Endothelial cell of umbilical vein (primary cell): ENCODE results near the gene NCOA5. TPM values are rescaled to one million over a fixed set of nuclear protein-coding genes. Genes with fewer than 3 reads are reported as not detected.

Experiments used
- BruUV-seq: library from RNA; stranded (reverse); fragments of 400-500 nt; replicated peaks from 2 replicates; lab custom pipeline; 2021; lab: Mats Ljungman, UMichigan
- CTCF ChIA-PET: fragments of 300-600, 350-600 bp; sonication (Branson Sonifier 250); formaldehyde crosslinking; loops from one replicate; lab custom pipeline; 2021; ENCODE audit warnings: antibody characterized with exemption, inconsistent platforms; lab: Charles Lee
- POLR2A ChIA-PET: fragments of 300-600, 350-600 bp; sonication (Branson Sonifier 250); formaldehyde crosslinking; loops from one replicate; lab custom pipeline; 2021; ENCODE audit warnings: antibody characterized with exemption, inconsistent platforms; lab: Charles Lee
- DNase-seq: peaks from one replicate; pipeline ENCODE4 v3.0.0-alpha.2; 2011; ENCODE audit warnings: low read depth, low spot score
- FAIRE-seq: peaks from 2 replicates; lab custom pipeline; 2011; peaks lifted over from hg19 to GRCh38; lab: Jason Lieb, UNC
- H2AFZ ChIP-seq: 2 replicates; pipeline ENCODE4 v1.6.0; 2012; ENCODE audit warnings: low read depth, low read length, control low read depth, inconsistent platforms
- H3K27ac ChIP-seq: 2 replicates; pipeline ENCODE4 v1.5.1; 2011; ENCODE audit warnings: low read depth, mild to moderate bottlenecking, control low read depth, low read length, moderate library complexity; ENCODE audit not compliant: insufficient read depth
- H3K27me3 ChIP-seq, 2 experiments: 2 replicates each; pipeline versions ENCODE4 v1.6.0 to v1.6.1; 2011; ENCODE audit warnings: low read length in 2 of 2, mixed read lengths in 1 of 2; ENCODE audit not compliant: control insufficient read depth in 2 of 2, insufficient read depth in 2 of 2
- H3K36me3 ChIP-seq, 2 experiments: 2 replicates in 1 of 2; 3 replicates in 1 of 2; pipeline ENCODE4 v1.5.1; 2011; ENCODE audit warnings: low read length in 2 of 2, mild to moderate bottlenecking in 1 of 2, moderate library complexity in 1 of 2; ENCODE audit not compliant: control insufficient read depth in 2 of 2, insufficient read depth in 2 of 2; ENCODE audit errors: extremely low read depth in 1 of 2
- H3K4me1 ChIP-seq: 3 replicates; pipeline ENCODE4 v1.5.1; 2011; ENCODE audit warnings: mild to moderate bottlenecking, low read length; ENCODE audit not compliant: control insufficient read depth, insufficient read depth; ENCODE audit errors: extremely low read depth
- H3K4me2 ChIP-seq: 2 replicates; pipeline ENCODE4 v1.6.1; 2011; ENCODE audit warnings: low read length, control low read depth, mixed read lengths; ENCODE audit not compliant: insufficient read depth
- H3K4me3 ChIP-seq, 3 experiments: fragments of 200-600 bp in 1 of 3; sonication (generic), shearing (Covaris generic) in 1 of 3; replicated peaks in 1 of 3; 2 replicates each; pipeline ENCODE4 v1.5.1; 2011 to 2016; ENCODE audit warnings: control low read depth in 3 of 3, low read length in 3 of 3, mild to moderate bottlenecking in 2 of 3, inconsistent platforms in 1 of 3, low read depth in 1 of 3, moderate library complexity in 1 of 3; ENCODE audit not compliant: insufficient read depth in 1 of 3
- H3K79me2 ChIP-seq: 2 replicates; pipeline ENCODE4 v1.6.0; 2012; ENCODE audit warnings: low read length, inconsistent platforms; ENCODE audit not compliant: control insufficient read depth, insufficient read depth
- H3K9ac ChIP-seq: replicated peaks from 2 replicates; pipeline ENCODE3; 2011; ENCODE audit warnings: low read length, control low read depth; ENCODE audit not compliant: insufficient read depth; ENCODE audit errors: extremely low read depth
- H3K9me1 ChIP-seq: replicated peaks from 3 replicates; pipeline ENCODE4 v1.6.0; 2011; ENCODE audit warnings: mild to moderate bottlenecking, low read length; ENCODE audit not compliant: control insufficient read depth, insufficient read depth; ENCODE audit errors: extremely low read depth
- H3K9me3 ChIP-seq: replicated peaks from 2 replicates; pipeline ENCODE4 v1.5.1; 2012; ENCODE audit warnings: low read length, inconsistent platforms; ENCODE audit not compliant: control insufficient read depth, insufficient read depth
- H4K20me1 ChIP-seq: replicated peaks from 2 replicates; pipeline ENCODE3; 2011; ENCODE audit warnings: mild to moderate bottlenecking, low read length; ENCODE audit not compliant: control insufficient read depth, insufficient read depth; ENCODE audit errors: extremely low read depth
- CTCF ChIP-seq, 2 donors: IDR thresholded peaks; 1 replicate in 1 of 2; 2 replicates in 1 of 2; pipeline ENCODE4 v1.5.1; 2011; ENCODE audit warnings: low read length in 2 of 2, mild to moderate bottlenecking in 2 of 2, moderate library complexity in 2 of 2, control low read depth in 1 of 2, inconsistent platforms in 1 of 2, low read depth in 1 of 2; ENCODE audit not compliant: insufficient read depth in 1 of 2; ENCODE audit errors: extremely low read depth in 1 of 2
- MYC ChIP-seq: IDR thresholded peaks from one replicate; pipeline ENCODE4 v1.6.1; 2011; ENCODE audit warnings: mild to moderate bottlenecking, low read depth, low read length
- dilution Hi-C: fragments of 300-500 bp; cut with MboI; formaldehyde crosslinking; loops from one replicate; pipeline ENCODE4 v1.15.0; 2019; ENCODE audit warnings: low sequenced_read_pairs; ENCODE audit not compliant: extremely low pct_ligation_motif_present
- intact Hi-C: fragments of 100-400 bp; cut with micrococcal nuclease; formaldehyde crosslinking; loops from one replicate; pipeline ENCODE4 v1.10.0; 2022
- polyA plus RNA-seq, 4 experiments: library from polyadenylated mRNA; depleted of rRNA in 3 of 4; stranded (reverse) in 3 of 4; unstranded in 1 of 4; fragments of >200 nt; gene quantifications; 2 replicates each; pipeline versions ENCODE4 v1.2.1 to v1.2.3, GENCODE V29; 2011 to 2012; ENCODE audit warnings: missing spikeins in 1 of 4
- total RNA-seq: library from RNA; stranded (reverse); gene quantifications from 2 replicates; pipeline ENCODE4 v1.2.3, GENCODE V29; 2021

Gene NCOA5
- total and polyA plus RNA-seq, 2 donors (not counting 3 experiments of a cell fraction or from before 2014, with no cell fraction given), result 32.0 to 39.5 TPM

GRCh38 chr20:46012921-46013320 lies 76.8 kb downstream of the NCOA5 start:
- Histone ChIP-seq H3K27ac (no peak overlapping the region), H3K4me3 (no peak overlapping the region), H3K9me3 (no peaks in the 10 kb centered on the region), H3K27me3 (peaks cover 43 to 48% of the 10 kb centered on the region in 2 experiments), H2AFZ (no peak overlapping the region), H3K4me2 (no peak overlapping the region), H4K20me1 (no peaks in the 10 kb centered on the region), H3K9me1 (no peaks in the 10 kb centered on the region), H3K9ac (no peak overlapping the region), H3K4me1 (peaks cover 4% of the 10 kb centered on the region), H3K79me2 (no peaks in the 10 kb centered on the region), H3K36me3 (no peaks in the 10 kb centered on the region)
- no peak for DNase-seq
- intact Hi-C loops, result no loop called here
- dilution Hi-C loops, result no loop called here
- FAIRE-seq, result no peak
- ChIA-PET CTCF (interaction anchor here (0.7 to 3.9 kb wide), 13 partner anchors 8 to 336 kb away, joined by 3 to 43 read pairs (median 11); no protein-coding TSS in a partner anchor), POLR2A (no interaction called here)
- BruUV-seq, result no TSS peak
- no peak for TF ChIP-seq MYC

DNA sequence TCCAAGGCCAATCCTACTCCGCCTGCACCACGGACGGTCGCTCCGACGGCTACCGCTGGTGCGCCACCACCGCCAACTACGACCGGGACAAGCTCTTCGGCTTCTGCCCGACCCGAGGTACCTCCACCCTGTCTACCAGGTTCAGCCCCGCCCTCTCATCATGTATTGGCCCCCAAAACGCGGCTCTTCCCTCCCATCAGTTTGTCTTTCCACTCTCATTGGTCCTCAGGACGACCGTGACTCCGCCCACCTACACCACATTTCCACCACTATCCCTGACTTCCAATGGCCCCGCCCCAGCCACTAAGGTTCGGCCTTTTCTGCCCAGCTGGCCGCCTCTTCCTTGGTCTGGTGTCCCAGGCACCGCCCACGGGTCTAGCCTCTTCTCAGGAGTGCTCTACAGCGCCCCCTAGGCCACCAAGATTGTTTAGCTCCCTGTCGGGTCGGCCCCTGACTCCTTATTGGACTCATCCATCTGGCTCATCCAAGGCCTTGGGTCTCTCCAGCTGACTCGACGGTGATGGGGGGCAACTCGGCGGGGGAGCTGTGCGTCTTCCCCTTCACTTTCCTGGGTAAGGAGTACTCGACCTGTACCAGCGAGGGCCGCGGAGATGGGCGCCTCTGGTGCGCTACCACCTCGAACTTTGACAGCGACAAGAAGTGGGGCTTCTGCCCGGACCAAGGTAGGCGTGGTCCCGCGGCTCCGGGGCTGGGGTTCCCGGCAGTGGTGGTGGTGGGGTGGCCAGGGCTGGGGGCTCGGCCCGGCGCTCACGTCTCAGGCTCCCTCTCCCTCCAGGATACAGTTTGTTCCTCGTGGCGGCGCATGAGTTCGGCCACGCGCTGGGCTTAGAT lies 77.9 kb downstream of the NCOA5 start:
- Histone ChIP-seq H3K4me1 (peaks cover 4% of the 10 kb centered on the region), H3K4me2 (no peak overlapping the region), H2AFZ (no peak overlapping the region), H3K36me3 (no peaks in the 10 kb centered on the region), H4K20me1 (no peaks in the 10 kb centered on the region), H3K4me3 (no peak overlapping the region), H3K9me3 (no peaks in the 10 kb centered on the region), H3K9me1 (no peaks in the 10 kb centered on the region), H3K27ac (no peak overlapping the region), H3K9ac (no peak overlapping the region), H3K79me2 (no peaks in the 10 kb centered on the region), H3K27me3 (peaks cover 43 to 48% of the 10 kb centered on the region in 2 experiments)
- intact Hi-C loops, result loop anchor here (2.0 kb wide), 1 partner anchor 25 kb away; no protein-coding TSS in a partner anchor
- no TSS peak for BruUV-seq
- ChIA-PET POLR2A (no interaction called here), CTCF (interaction anchor here (1.0 to 3.9 kb wide), 10 partner anchors 11 to 162 kb away, joined by 3 to 43 read pairs (median 14); no protein-coding TSS in a partner anchor)
- FAIRE-seq, result no peak
- TF ChIP-seq MYC (no peak), CTCF (IDR thresholded peaks at IDR 0.05; ENCODE audit: extremely low read depth in 1 of 2, insufficient read depth in 1 of 2, low read depth in 1 of 2, low read length in 2 of 2) (peak; percentile 32 to 42)
- peak; percentile 36 for DNase-seq
- dilution Hi-C loops, result no loop called here

Other genes starting within 250 kb of the NCOA5 start
- gene ACOT8, start 232.6 kb downstream of the NCOA5 start, total RNA-seq, result 15.5 and 15.8 TPM in 2 replicates
- gene ACOT8, start 232.6 kb downstream of the NCOA5 start, polyA plus RNA-seq, result 50.9 and 58.8 TPM in 2 replicates
- gene ZSWIM3, start 232.3 kb downstream of the NCOA5 start, total RNA-seq, result 4.2 and 4.4 TPM in 2 replicates
- gene ZSWIM3, start 232.3 kb downstream of the NCOA5 start, polyA plus RNA-seq, result 3.8 and 4.5 TPM in 2 replicates
- gene ZSWIM1, start 208.7 kb downstream of the NCOA5 start, total RNA-seq, result 10.0 and 11.3 TPM in 2 replicates
- gene ZSWIM1, start 208.7 kb downstream of the NCOA5 start, polyA plus RNA-seq, result 8.5 and 9.4 TPM in 2 replicates
- gene SPATA25, start 202.3 kb downstream of the NCOA5 start, total RNA-seq, result 1.3 TPM in 1 of 2 replicates, not detected in the other
- 0.69 and 1.0 TPM in 2 replicates for gene SPATA25, start 202.3 kb downstream of the NCOA5 start, polyA plus RNA-seq
- gene NEURL2, start 198.8 kb downstream of the NCOA5 start, total RNA-seq, result 5.4 and 6.5 TPM in 2 replicates
- gene NEURL2, start 198.8 kb downstream of the NCOA5 start, polyA plus RNA-seq, result 2.8 and 4.5 TPM in 2 replicates
- 156 and 169 TPM in 2 replicates for gene CTSA, start 198.6 kb downstream of the NCOA5 start, total RNA-seq
- 409 and 427 TPM in 2 replicates for gene CTSA, start 198.6 kb downstream of the NCOA5 start, polyA plus RNA-seq
- gene PLTP, start 177.8 kb downstream of the NCOA5 start, total RNA-seq, result 61.9 and 62.1 TPM in 2 replicates
- gene PLTP, start 177.8 kb downstream of the NCOA5 start, polyA plus RNA-seq, result 118 TPM in 2 replicates
- 25.8 and 27.2 TPM in 2 replicates for gene PCIF1, start 155.3 kb downstream of the NCOA5 start, total RNA-seq
- gene PCIF1, start 155.3 kb downstream of the NCOA5 start, polyA plus RNA-seq, result 26.4 and 27.6 TPM in 2 replicates
- 22.8 and 23.9 TPM in 2 replicates for gene ZNF335, start 117.8 kb downstream of the NCOA5 start, total RNA-seq
- 17.3 and 20.4 TPM in 2 replicates for gene ZNF335, start 117.8 kb downstream of the NCOA5 start, polyA plus RNA-seq
- not detected in 2 replicates for gene MMP9, start 81.1 kb downstream of the NCOA5 start, total RNA-seq
- not detected in 2 replicates for gene MMP9, start 81.1 kb downstream of the NCOA5 start, polyA plus RNA-seq
- 1.6 and 1.8 TPM in 2 replicates for gene SLC12A5, start 60.7 kb downstream of the NCOA5 start, total RNA-seq
- gene SLC12A5, start 60.7 kb downstream of the NCOA5 start, polyA plus RNA-seq, result 1.8 and 2.3 TPM in 2 replicates
- gene CD40, start 28.4 kb upstream of the NCOA5 start, total RNA-seq, result 33.1 and 36.6 TPM in 2 replicates
- 38.3 and 43.9 TPM in 2 replicates for gene CD40, start 28.4 kb upstream of the NCOA5 start, polyA plus RNA-seq
- not detected in 2 replicates for gene CDH22, start 218.5 kb upstream of the NCOA5 start, total RNA-seq
- not detected in 2 replicates for gene CDH22, start 218.5 kb upstream of the NCOA5 start, polyA plus RNA-seq